GM21529 (cell line): ENCODE data around the gene TTLL8.

ENCODE experiments used
- ATAC-seq: cut with Tn5 transposase; IDR thresholded peaks from one replicate; pipeline ENCODE4 v1.9.1; 2021; ENCODE audit not compliant: unreplicated experiment

TTLL8 gene

DNA sequence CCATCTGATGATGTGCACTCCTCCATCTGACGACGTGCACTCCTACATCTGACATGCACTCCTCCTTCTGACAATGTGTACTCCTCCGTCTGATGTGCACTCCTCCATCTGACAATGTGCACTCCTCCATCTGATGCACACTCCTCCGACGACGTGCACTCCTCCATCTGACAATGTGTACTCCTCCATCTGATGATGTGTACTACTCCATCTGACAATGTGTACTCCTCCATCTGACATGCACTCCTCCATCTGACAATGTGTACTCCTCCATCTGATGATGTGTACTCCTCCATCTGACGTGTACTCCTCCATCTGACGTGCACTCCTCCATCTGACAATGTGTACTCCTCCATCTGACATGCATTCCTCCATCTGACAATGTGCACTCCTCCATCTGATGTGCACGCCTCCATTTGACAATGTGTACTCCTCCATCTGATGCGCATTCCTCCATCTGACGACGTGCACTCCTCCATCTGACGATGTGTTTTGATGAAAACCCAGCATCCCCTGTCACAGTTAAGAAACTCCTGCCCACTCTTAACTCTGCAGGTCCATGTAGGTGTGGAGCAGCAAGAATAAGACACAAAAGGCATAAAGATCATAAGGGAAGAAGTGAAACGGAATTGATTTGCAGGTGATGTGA, 35.8 kb downstream of the TTLL8 start:
- ATAC-seq = no peak

DNA sequence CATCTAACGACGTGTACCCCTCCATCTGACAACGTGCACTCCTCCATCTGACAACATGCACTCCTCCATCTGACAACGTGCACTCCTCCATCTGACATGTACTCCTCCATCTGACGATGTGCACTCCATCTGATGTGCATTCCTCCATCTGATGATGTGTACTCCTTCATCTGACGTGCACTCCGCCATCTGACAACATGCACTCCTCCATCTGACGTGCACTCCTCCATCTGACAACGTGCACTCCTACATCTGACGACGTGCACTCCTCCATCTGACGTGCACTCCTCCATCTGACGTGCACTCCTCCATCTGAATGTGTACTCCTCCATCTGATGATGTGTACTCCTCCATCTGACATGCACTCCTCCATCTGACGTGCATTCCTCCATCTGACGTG, 37.5 kb downstream of the TTLL8 start:
- no peak for ATAC-seq

DNA sequence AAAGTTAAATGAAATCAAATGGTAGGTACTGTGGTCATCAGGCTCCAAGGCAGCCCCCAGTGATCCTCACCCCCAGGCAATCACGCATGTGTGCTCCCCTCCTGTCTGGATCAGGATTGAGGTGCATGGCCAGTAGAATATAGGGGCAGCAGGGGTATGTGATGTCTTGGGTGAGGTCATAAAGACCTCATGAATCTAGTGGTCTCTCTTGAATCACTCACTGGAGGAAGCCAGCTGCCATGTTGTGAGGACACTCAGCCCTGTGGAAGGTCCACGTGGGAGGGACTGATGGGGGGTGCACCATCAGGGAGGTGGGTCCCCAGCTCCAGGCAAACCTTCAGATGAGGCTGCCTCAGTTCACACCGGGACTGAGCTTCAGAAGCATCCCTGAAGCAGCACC, 38.8 kb downstream of the TTLL8 start:
- no peak for ATAC-seq

DNA sequence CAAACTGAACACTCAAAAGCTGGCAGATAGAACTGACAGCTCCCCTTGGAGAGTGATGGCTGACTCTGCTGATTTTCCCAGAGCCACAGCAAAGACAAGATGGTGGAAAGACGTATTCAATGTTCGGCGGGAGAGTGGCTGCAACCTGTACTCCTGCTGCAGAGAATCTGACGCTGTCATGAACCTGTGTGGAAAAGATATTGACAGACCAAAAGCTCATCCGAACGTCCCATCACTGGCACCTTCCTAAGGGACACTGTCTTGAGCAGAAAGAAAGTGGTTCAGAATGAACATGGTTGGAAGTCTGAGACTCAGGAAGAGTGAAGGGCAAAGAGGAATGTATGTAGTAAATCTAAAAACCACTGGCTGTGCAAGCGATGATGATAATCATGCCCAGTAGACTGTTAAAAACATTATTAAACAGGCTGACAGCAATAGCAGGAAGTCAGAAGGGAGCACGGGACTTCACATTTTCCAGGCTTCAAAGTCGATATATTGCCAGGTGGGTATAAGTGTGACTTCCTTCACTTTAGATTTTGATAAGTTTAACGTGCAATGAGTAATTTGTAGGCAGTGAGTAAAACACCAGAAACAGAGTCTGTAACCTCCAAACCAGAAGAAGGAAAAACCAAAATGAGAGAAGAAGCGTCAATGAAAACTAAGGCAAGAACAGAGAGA, 39.4 kb downstream of the TTLL8 start:
- no peak for ATAC-seq

DNA sequence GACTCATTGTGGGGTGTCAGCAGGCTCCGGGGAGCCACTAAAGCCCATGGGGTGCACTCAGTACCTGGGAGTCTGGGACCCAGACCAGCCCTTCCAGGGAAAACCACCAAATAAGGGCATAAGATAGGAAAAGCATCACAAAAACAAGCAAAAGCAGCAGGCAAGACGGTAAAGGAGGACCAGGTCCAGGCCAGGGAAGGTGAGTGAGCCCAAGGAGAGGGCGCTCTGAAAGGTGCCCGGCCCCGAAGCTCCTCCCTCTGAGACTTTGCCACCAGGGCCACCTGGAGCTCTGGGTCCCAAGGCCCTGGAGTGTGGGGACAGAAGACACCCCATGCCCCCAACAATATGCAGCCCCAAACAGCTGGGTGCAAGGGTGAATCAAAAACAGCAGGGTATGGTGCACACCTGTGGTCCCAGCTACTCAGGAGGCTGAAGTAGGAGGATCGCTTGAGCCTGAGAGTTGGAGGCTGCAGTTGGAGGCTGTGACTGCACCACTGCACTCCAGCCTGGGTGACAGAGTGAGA, 40.3 kb downstream of the TTLL8 start:
- no peak for ATAC-seq

DNA sequence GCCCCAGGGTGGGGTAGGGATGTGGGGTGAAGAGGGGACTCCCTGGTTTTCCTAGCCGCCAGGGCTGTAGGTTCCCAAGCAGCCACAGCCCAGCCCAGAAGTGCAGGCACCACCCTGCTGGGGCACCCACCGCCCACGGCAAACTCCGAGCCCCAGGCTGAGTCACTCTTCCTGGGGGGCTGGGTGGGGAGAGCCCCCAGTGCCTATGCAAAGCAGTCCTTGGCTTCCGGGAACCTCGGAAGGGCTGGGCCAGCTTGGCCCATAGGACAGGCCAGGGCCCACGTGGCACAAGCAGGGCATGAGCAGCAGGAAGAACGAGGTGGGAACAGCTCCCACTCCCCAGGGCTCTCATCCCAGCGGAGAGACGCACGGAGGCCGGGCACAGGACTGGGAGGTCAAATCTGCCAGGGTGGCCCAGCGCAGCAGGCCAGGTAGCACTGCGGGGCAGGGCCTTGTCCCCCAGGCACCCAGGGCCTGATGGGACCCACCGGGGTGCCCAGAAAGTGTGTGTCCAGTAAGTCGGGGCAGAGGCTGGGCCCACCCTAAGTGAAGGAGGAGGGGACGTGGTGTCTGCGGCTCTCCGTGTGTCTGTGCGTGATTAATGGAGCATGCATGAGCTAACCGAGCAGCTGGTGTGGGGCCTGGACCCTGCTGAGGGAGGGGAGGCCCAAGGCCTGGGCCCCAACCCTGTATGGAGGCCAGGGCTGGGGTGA, 41.0 kb downstream of the TTLL8 start:
- peak; percentile 69 for ATAC-seq

DNA sequence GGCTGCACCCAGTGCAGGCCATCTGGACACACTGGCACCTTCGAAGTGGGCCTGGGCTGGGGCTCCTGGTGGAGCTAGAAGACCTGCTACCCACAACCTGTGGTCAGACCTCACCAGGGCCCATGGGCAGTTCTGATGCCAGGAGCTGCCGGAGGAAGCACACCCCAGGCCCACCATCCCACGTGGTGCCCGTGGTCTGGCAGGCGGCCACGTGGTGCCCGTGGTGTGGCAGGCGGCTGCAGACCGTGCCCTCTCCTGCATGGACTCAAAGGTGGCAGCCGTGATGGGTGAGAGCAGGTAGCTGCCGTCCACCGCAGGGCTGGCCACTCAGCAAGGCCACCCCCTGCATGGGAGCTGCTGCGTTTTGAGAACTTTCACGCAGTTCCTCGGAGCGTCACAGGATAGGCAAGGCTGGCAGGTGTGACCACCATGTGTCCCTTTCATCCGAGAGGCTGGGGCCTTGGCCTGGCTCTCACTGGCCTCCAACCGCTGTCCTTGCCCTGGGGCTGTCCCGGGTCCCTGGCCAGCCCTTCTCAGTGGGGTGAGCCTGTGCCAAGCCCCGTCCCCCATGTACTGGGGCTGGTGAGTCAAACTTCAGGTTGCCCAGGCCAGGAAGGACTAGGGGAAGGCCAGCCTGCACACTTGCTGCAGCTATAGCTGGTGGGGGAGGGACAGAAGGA, 41.6 kb downstream of the TTLL8 start:
- ATAC-seq = peak; percentile 41

DNA sequence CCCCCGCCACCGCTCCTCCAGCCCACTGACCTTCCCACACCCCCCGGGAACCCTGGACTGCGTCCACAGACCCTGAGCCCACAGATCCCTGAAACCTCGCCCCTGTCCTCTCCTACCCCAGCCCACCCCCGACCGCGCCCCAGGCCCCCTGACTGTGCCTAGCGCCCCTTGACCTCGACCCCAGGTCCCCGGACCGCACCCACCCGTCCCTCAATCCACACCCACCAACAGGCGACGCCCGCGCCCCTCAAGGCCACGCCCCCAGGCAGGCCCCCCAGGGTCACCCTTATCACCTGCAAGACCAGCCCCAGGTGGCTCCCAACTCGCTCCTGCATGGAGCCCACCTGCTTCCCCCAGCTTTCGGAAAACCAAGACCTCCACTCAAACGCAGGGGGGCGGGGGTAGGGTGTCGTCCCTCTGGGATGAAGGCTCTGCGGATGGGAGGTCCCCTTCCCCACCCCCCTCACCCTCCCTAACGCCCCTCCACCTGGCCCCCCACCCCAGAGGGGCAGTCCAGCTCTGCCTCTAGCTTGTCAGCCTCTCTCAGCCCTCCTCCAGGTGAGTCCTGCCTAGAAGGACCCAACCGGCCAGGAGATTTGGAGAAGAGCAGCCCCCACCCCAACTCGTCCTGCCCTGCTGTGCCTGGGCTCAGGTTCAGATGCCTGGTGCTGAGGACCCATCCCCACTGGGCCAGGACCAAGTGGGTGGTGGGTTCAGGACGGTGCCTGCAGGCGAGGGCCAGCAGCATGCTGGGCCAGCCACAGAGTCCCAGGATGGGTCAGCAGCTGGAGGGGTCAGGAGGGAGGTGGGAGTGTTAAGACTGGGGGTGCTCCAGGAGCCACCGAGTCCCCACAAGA, 42.4 kb downstream of the TTLL8 start:
- no peak for ATAC-seq

DNA sequence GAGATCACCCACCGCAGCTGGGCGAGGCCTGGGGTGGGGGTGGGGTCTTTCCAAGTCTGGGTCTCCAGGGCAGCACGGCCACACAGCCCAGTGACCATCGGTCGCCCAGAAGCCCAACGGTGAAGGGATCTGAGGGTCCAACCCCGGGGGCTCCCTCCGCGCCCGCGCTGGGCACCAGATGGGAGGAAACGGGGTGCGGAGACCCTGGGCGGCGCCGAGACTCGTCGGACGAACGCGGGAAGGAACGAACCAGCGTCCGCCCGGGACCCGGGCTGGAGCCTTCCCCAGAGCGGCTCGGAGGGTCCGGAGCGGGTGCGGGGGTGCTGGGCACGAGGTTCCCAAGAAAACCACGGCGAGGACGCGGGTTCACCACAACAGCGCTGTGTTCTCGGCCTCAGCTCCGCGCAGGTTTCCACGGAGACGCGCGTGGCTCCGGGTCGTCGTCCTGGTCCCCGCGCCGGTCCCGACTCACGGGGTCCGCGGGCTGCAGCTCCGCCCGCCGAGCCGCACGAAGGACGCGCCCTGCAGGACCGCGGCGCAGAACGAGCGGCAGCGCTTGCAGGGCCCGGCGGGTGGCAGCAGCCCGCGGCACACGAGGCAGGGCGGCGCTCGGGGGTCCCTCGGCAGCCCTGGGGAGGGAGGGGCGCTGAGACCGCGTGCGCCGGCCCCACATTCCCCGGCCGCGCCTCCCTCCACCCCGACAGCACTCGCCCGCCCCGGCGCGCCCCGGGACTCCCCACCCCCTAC, 43.3 kb downstream of the TTLL8 start:
- ATAC-seq = no peak

DNA sequence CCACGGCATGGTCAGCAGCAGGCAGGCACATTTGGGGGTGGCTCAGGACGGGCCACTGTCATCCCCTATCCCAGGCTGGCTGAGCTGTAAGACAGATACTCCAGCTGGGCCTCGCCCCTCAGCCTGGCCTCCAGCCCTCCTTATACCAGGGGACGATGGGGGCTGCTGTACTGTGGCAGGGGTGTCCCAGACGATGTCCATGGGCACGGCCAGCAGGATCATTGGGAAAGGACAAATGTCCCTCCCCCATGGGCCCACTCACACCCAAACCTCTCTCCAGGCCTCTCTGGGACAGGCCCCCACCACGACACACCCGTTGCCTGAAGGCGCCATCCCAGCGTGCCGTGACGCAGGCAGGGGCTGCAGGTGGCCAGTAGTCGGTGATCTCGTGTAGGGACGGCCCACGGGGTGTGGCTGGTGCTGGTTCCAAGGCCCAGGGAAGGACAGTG, 44.0 kb downstream of the TTLL8 start:
- no peak for ATAC-seq

DNA sequence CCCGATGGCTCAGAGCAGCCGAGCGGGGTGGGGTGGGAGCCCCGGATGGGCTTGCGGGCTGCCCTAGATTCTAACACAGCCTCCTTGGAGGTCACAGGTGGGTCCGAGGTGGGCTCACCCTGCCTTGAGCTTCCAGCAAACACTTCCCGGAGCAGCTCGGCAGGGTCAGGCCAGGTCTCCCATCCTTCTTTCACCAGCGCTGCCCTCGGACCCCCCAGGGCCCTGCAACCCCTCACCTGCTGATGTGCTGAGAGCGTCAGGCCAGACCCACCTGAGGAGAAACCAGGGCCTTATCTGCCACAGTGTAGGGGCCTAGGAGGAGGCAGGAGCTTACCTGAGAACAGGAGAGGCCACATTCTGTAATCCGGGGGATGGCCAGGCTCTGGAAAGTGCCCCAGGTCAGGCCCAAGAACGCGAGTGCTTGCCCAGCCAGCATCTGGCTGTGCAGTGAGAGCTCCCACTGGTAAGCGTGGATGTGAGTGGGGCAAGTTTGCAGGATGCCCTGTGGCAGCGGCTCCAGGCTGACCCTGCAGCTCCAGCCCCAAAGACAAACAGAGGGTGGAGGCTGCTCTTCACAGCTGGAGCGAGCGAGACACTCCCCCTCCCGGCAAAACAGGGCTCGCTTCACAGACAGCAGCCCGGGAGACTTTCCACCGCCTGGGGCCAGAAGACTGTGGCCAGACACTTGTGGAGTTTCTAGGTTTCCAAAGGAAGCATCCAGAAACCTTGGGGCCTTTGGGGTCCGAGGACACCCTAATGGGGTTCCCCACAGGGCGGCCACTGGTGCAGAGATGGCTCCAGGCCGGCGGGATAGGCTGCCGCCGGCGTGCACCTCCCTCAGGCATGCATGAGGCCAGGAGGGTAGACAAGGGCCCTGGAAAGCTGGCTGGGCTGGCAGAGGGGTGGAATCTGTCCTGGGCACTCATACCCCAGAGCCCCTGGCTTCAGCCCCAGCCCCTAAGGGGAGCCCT, 45.6 kb downstream of the TTLL8 start, which contains the start of gene IL17REL:
Gene IL17REL, minus strand, starts transcription at position 555 of the 971 bp plus-strand sequence. Its CDS starts 119 bp downstream, at position 436.
- ATAC-seq = no peak

DNA sequence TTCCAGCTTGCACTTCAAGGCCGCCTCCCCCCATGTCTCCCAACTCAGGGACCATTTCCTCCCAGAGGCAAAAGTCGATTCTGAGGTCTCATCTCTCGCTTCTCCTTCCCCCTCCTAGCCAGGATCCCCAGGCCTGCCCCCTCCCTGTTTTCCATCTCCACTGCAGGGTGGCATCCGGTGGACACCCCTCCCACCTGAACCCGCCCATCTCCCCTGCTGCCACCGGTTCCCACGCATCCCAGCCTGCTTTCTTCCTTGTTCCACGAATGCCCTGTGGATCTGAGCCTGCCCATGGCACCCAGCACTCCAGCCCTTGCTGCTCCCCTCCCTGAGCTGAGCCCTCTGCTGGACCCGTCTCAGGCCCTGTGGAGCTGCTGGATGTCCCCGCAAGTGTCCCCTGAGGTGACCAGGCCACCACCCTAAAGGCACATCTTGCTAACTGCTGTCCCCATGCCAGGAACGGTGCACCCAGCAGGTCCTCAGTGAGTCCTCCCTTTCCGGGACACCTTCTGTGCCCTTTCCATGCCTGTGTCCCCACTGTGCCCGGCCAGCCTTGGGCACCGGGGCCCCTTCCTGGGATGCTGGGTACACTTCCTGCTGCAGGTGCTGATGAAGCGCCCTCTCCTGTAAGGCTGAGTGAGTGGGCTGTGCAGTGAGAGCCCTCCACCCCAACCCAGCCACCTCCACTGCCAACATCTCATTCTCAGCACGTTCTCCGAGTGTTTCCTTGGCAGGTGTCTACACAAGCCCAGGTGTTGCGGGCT, 46.5 kb downstream of the TTLL8 start:
- no peak for ATAC-seq

DNA sequence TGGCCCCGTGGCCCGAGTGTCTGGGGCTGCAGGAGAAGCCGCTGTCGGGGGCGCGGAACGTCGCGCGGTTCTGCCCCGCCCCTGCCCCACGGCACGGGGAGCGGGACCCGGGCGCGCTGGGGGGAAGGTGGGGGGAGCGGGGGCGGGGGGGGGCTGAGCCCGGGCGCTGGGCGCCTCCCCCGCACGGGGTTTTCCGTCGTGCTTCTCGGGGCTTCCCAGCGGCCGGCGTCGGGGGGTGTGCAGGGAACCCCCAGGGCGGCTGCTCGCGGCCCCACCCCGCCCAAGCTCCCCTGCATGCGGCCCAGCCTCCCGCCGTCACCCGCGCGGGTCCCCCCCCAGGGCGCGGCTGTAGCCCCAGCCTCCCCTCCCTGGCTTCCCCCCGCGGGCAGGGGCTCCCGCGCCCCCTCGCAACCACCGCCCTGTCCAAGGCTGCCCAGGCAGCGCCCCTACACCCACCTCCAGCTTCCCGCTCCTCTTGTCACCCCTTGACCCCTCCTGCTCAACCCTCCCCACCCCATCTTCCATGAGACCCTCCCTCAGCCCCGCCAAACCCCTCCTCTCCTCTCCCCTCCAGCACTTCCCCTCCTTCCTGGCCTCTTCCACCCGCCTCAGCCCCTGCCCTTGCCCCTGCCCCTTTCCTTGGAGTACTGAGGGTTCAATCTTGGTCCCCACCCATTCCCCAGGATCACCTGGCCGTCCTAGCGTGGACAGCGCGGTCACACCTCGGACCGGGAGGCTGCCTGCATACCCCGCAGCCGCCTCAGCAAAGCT, 47.2 kb downstream of the TTLL8 start:
- no peak for ATAC-seq

DNA sequence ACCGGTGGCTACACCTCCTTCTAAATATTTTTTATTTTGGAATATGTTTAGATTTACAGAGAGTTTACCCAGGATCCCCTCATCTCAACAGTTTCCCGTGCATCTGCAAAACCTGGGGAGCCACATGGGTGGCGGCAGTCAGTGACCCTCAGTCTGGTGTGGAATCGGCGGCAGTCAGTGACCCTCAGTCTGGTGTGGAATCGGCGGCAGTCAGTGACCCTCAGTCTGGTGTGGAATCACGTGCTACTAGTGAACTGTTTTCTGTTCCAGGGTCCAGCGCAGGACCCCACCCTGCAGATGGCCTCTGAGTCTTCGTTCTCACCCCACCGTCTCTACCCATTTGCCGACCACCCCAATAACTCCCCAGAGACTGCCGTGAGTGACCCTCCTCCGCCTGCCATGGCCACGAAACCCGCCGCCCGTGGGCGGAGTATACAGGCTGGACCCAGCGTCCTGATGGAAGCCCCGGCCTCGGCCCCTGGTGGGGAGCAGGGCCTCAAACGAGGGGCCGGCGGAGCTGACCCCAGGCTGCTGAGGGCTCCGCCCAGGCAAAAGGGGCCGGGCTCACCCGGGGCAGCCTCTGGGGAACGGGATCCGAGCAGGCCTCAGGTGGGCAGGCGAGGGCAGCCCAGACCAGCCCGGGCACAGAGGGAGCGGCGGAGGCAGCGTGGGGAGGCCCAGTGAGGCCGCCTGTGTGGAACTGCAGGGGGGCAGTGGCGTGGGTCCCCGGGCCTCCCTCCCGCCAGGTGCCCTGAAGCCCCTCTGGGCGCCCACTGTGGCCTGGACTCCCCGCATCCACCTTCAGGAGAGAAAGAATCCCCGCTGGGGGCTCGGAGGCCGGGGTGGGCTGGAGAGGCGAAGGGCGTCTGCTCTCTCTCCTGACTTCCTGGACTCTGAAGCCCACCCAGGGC, 48.1 kb downstream of the TTLL8 start:
- ATAC-seq = no peak

DNA sequence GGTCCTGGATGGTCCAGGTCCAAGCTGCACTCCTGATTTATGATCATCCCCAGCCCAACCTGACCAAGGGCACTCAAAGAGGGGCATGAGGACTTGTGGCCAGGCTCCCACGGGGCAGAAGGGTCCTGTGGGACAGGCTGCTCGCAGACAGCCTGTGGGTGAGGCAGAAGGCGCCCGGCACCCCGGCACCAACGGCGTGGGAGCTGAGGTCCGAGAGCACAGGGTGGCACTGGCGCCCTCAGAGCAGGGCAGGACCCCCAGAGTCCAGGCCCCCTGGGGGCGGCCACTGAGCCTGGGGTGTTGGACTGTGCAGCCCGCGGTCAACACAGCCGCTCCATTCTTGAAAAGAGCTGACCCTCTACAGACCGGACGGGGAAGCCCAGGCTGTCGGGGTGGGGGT, 48.8 kb downstream of the TTLL8 start:
- ATAC-seq = no peak
